A673 (cell line): ENCODE data around the gene ZBTB2. TPM values are rescaled to one million over a fixed set of nuclear protein-coding genes. Genes with fewer than 3 reads are reported as not detected.

Experiments
- BruUV-seq: library from RNA; stranded (reverse); fragments of 400-500 nt; replicated peaks from 2 replicates; lab custom pipeline; 2021; lab: Mats Ljungman, UMichigan
- CTCF ChIA-PET: fragments of 300-600 bp; sonication (Branson Sonifier 250); formaldehyde crosslinking; loops from one replicate; lab custom pipeline; 2022; ENCODE audit warnings: antibody characterized with exemption; lab: Charles Lee
- POLR2A ChIA-PET: fragments of 300-600 bp; sonication (Branson Sonifier 250); formaldehyde crosslinking; loops from one replicate; lab custom pipeline; 2022; ENCODE audit warnings: antibody characterized with exemption; ENCODE audit not compliant: low non-redundant PET; lab: Charles Lee
- DNase-seq: peaks from one replicate; pipeline ENCODE4 v3.0.0-alpha.2; 2015; ENCODE audit warnings: low spot score
- H3K27ac ChIP-seq: fragments of 200-600 bp; sonication (generic); 2 replicates; pipeline ENCODE4 v1.5.1; 2016; ENCODE audit warnings: mixed run types, low read depth, mild to moderate bottlenecking, mixed read lengths, antibody characterized with exemption, low read length; ENCODE audit not compliant: poor library complexity, severe bottlenecking
- H3K27me3 ChIP-seq: fragments of 200-600 bp; sonication (generic); replicated peaks from 2 replicates; pipeline ENCODE4 v1.6.1; 2017; ENCODE audit warnings: mixed run types, low read depth, mild to moderate bottlenecking, mixed read lengths, antibody characterized with exemption, low read length; ENCODE audit not compliant: insufficient read depth, poor library complexity
- H3K36me3 ChIP-seq: fragments of 200-600 bp; sonication (generic); 2 replicates; pipeline ENCODE4 v1.6.1; 2016; ENCODE audit warnings: mixed run types, mild to moderate bottlenecking, mixed read lengths, antibody characterized with exemption, low read length; ENCODE audit not compliant: insufficient read depth, poor library complexity, severe bottlenecking
- H3K4me1 ChIP-seq: fragments of 200-600 bp; sonication (generic); 2 replicates; pipeline ENCODE4 v1.6.1; 2017; ENCODE audit warnings: mixed run types, mild to moderate bottlenecking, mixed read lengths, antibody characterized with exemption, low read length; ENCODE audit not compliant: insufficient read depth, poor library complexity, severe bottlenecking
- H3K4me3 ChIP-seq: fragments of 200-600 bp; sonication (generic); 2 replicates; pipeline ENCODE4 v1.5.1; 2016; ENCODE audit warnings: low read depth, mixed run types, mild to moderate bottlenecking, mixed read lengths, low read length; ENCODE audit not compliant: poor library complexity, severe bottlenecking
- H3K9me3 ChIP-seq: fragments of 200-600 bp; sonication (generic); 2 replicates; pipeline ENCODE4 v1.6.1; 2016; ENCODE audit warnings: mixed run types, low read depth, mild to moderate bottlenecking, mixed read lengths, antibody characterized with exemption, low read length; ENCODE audit not compliant: poor library complexity, severe bottlenecking
- EZH2 ChIP-seq: fragments of 200-600 bp; sonication (generic); IDR thresholded peaks from 2 replicates; pipeline ENCODE4 v1.6.1; 2017; ENCODE audit warnings: borderline replicate concordance, low read depth, mild to moderate bottlenecking, mixed read lengths, antibody characterized with exemption, low read length; ENCODE audit not compliant: poor library complexity, severe bottlenecking
- intact Hi-C: fragments of 100-400 bp; cut with micrococcal nuclease; formaldehyde crosslinking; loops from one replicate; pipeline ENCODE4 v1.10.0; 2022; ENCODE audit not compliant: unreplicated experiment
- total RNA-seq: library from RNA; stranded (reverse); gene quantifications from 2 replicates; pipeline ENCODE4 v1.2.3, GENCODE V29; 2021
- TF ChIP-seq, protein P1 (sequence below): fragments of 300-800, 200-600 bp; sonication (generic); conservative IDR thresholded peaks from 2 replicates; pipeline ENCODE4 v1.5.1; 2017; ENCODE audit warnings: low read depth, mild to moderate bottlenecking, antibody characterized with exemption, low read length, moderate library complexity, mixed read lengths

ZBTB2 gene
- total RNA-seq, 1 experiment from 2014 or later: 24.0 TPM

DNA sequence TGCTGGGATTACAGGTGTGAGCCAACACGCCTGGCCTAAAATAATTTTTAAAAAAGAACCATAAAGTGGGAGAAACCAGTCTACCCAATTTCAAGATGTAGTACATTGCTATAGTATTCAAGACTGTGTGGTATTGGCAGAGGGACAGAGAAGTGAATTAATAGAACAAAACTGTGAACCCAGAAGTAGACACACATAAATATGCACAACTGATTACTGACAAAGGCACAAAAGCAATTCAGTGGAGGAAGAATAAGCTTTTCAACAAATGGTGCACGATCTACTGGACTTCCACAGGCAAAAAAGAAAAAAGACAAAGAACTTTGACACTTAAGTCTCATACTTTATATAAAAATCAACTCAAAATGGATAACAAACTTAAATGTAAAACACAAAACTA, 15.5 kb downstream of the ZBTB2 start:
- Histone ChIP-seq H3K4me1 (peaks cover 17% of the 10 kb centered on the region), H3K36me3 (peaks cover 7% of the 10 kb centered on the region), H3K27ac (no peak overlapping the region), H3K4me3 (no peak overlapping the region), H3K27me3 (no peaks in the 10 kb centered on the region), H3K9me3 (no peaks in the 10 kb centered on the region)
- intact Hi-C loops: no loop called here
- ChIA-PET CTCF (no interaction called here), POLR2A (no interaction called here)
- BruUV-seq: no TSS peak
- no peak for TF ChIP-seq EZH2
- TF ChIP-seq, protein P1, sequence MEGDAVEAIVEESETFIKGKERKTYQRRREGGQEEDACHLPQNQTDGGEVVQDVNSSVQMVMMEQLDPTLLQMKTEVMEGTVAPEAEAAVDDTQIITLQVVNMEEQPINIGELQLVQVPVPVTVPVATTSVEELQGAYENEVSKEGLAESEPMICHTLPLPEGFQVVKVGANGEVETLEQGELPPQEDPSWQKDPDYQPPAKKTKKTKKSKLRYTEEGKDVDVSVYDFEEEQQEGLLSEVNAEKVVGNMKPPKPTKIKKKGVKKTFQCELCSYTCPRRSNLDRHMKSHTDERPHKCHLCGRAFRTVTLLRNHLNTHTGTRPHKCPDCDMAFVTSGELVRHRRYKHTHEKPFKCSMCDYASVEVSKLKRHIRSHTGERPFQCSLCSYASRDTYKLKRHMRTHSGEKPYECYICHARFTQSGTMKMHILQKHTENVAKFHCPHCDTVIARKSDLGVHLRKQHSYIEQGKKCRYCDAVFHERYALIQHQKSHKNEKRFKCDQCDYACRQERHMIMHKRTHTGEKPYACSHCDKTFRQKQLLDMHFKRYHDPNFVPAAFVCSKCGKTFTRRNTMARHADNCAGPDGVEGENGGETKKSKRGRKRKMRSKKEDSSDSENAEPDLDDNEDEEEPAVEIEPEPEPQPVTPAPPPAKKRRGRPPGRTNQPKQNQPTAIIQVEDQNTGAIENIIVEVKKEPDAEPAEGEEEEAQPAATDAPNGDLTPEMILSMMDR: no peak
- DNase-seq: no peak

GRCh38 chr6:151374036-151374683, 17.2 kb downstream of the ZBTB2 start:
- no peak for DNase-seq
- POLR2A ChIA-PET: no interaction called here

GRCh38 chr6:151372164-151372563, 19.2 kb downstream of the ZBTB2 start:
- POLR2A ChIA-PET: no interaction called here
- TF ChIP-seq, protein P1: no peak
- no peak for TF ChIP-seq EZH2

More at GRCh38 chr6:151374036-151374683, 17.2 kb downstream of the ZBTB2 start:
- H3K4me3 ChIP-seq: no peak overlapping the region
- no peaks in the 10 kb centered on the region for H3K9me3 ChIP-seq
- no peaks in the 10 kb centered on the region for H3K27me3 ChIP-seq
- BruUV-seq: no TSS peak
- intact Hi-C loops: no loop called here
- CTCF ChIA-PET: no interaction called here
- H3K4me1 ChIP-seq: peaks cover 12% of the 10 kb centered on the region
- H3K36me3 ChIP-seq: peaks cover 7% of the 10 kb centered on the region
- H3K27ac ChIP-seq: no peak overlapping the region
- TF ChIP-seq, protein P1: no peak
- TF ChIP-seq EZH2: no peak

More at GRCh38 chr6:151372164-151372563, 19.2 kb downstream of the ZBTB2 start:
- BruUV-seq: no TSS peak
- intact Hi-C loops: no loop called here
- no peaks in the 10 kb centered on the region for H3K27me3 ChIP-seq
- peaks cover 12% of the 10 kb centered on the region for H3K4me1 ChIP-seq
- peaks cover 7% of the 10 kb centered on the region for H3K36me3 ChIP-seq
- H3K27ac ChIP-seq: no peak overlapping the region
- no peaks in the 10 kb centered on the region for H3K9me3 ChIP-seq
- DNase-seq: no peak
- CTCF ChIA-PET: no interaction called here
- no peak overlapping the region for H3K4me3 ChIP-seq
